Left lung (tissue), 10 donors: Measurements from ENCODE around the gene RPS15. TPM values are rescaled to one million over a fixed set of nuclear protein-coding genes. Genes with fewer than 3 reads are reported as not detected.
A peak's percentile ranks its signal among the peaks of the same experiment; 100 is the strongest.

Experiments
- ATAC-seq: fragments of 200-7000 bp; cut with Tn5 transposase; one replicate; pipeline ENCODE4 v1.9.1; 2020; ENCODE audit warnings: moderate library complexity
- DNase-seq, 4 donors: peaks; one replicate each; pipeline ENCODE4 v3.0.0-alpha.2; 2013 to 2020
- H3K27ac ChIP-seq, 2 donors: fragments of 200-600 bp; sonication (generic) in 1 of 2; one replicate each; pipeline versions ENCODE4 v1.5.0 to v1.8.0; 2020 to 2021
- H3K27me3 ChIP-seq, 2 donors: fragments of 200-600 bp; sonication (generic) in 1 of 2; one replicate each; pipeline versions ENCODE4 v1.5.0 to v1.8.0; 2020 to 2021
- H3K36me3 ChIP-seq, 2 donors: fragments of 200-600 bp; sonication (generic) in 1 of 2; one replicate each; pipeline versions ENCODE4 v1.5.0 to v1.8.0; 2020 to 2021
- H3K4me1 ChIP-seq, 2 donors: fragments of 200-600 bp; one replicate each; pipeline ENCODE4 v1.8.0; 2021
- H3K4me3 ChIP-seq, 2 donors: fragments of 200-600 bp; sonication (generic) in 1 of 2; one replicate each; pipeline versions ENCODE4 v1.5.0 to v1.8.0; 2020 to 2021; ENCODE audit warnings: mild to moderate bottlenecking in 1 of 2
- H3K9me3 ChIP-seq, 2 donors: fragments of 200-600 bp; sonication (generic) in 1 of 2; one replicate each; pipeline versions ENCODE4 v1.5.0 to v1.8.0; 2020 to 2021
- intact Hi-C, 2 donors: fragments of 100-400 bp; cut with DNase I; formaldehyde crosslinking; loops; one replicate each; pipeline versions ENCODE4 v1.11.2 to v1.14.2; 2022
- polyA plus RNA-seq, 6 donors: library from polyadenylated mRNA; unstranded; fragments of 120-200 nt; gene quantifications; one replicate each; pipeline ENCODE4 v1.2.1, GENCODE V29; 2013; ENCODE audit not compliant: insufficient read length in 6 of 6
- total RNA-seq, 2 donors: library from RNA; stranded (reverse); fragmentation: NEBNext Ultra II Directional; extraction: Animal tissue kit (Norgen Biotek cat#: 25700); gene quantifications; one replicate each; pipeline ENCODE4 v1.2.1, GENCODE V29; 2021
- TF ChIP-seq, protein P1 (sequence below), 2 donors: fragments of 200-600 bp; sonication (generic) in 1 of 2; IDR thresholded peaks; one replicate each; pipeline versions ENCODE4 v1.5.0 to v1.8.0; 2021; ENCODE audit warnings: antibody characterized with exemption in 2 of 2
- donor health status: DM: no; HTN: yes; CAD: no.
- donor health status: DM: no; HTN: no; CAD: no.

RPS15 gene
- total and polyA plus RNA-seq, 8 donors = 673 to 987 (median 836) TPM

DNA sequence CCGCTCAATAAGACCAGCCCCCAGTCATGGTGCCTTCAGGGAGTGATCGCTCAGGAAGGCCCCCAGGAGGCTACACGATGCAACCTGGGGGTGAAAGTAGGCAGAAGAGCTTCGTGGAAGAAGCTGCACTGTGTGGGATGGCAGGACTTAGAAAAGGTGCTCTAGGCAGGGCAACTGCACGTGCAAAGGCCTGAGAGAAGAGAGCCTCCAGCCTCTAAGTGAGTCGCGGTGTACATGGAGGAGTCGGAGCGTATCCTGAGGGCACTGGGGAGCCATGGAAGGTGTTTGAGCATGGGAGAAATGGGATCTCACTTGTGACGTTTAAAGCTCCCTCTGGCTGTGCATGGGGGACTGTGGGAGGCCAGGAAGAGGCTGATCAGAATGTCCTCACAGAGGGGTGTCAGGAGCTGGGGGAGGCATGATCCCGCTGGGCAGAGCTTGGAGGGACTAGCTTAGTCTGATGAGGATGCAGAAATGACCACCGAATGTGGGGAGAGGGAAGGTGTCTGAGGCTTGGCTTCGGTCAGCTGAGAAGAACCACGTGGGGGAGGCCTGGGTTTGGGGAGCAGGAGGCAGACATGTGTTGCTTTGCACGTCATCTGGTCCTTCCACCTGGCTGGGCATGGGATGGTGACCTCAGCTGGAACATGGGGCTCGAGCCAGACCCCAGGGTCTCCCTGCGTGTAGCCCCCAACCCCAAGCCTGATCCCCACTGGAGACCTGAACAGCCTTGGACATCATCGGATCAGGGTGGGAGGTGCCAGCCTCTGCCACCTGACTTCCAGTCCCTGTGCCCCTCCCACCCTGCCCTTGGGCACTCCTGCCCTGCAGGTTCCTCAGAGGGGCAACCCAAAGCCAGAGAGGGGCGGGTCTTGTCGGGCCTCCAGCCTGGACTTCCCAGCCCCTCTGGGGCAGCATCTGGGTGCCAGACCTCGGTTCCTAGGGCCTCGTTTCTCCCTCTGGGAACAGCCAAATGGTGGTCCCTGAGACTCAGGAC, 12.8 kb downstream of the RPS15 start:
- intact Hi-C loops = no loop called here
- H3K4me3 ChIP-seq = no peak overlapping the region
- H3K27ac ChIP-seq = no peak overlapping the region
- TF ChIP-seq, protein P1, sequence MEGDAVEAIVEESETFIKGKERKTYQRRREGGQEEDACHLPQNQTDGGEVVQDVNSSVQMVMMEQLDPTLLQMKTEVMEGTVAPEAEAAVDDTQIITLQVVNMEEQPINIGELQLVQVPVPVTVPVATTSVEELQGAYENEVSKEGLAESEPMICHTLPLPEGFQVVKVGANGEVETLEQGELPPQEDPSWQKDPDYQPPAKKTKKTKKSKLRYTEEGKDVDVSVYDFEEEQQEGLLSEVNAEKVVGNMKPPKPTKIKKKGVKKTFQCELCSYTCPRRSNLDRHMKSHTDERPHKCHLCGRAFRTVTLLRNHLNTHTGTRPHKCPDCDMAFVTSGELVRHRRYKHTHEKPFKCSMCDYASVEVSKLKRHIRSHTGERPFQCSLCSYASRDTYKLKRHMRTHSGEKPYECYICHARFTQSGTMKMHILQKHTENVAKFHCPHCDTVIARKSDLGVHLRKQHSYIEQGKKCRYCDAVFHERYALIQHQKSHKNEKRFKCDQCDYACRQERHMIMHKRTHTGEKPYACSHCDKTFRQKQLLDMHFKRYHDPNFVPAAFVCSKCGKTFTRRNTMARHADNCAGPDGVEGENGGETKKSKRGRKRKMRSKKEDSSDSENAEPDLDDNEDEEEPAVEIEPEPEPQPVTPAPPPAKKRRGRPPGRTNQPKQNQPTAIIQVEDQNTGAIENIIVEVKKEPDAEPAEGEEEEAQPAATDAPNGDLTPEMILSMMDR (IDR thresholded peaks at IDR 0.05) = no peak
- DNase-seq (peak in 1 of 4 donors; percentile 44), ATAC-seq (no peak)
- H3K9me3 ChIP-seq = no peaks in the 10 kb centered on the region
- peaks cover 7 to 25% of the 10 kb centered on the region in 2 donors for H3K4me1 ChIP-seq
- peaks cover 86 to 100% of the 10 kb centered on the region in 2 donors for H3K27me3 ChIP-seq
- H3K36me3 ChIP-seq = no peaks in the 10 kb centered on the region

DNA sequence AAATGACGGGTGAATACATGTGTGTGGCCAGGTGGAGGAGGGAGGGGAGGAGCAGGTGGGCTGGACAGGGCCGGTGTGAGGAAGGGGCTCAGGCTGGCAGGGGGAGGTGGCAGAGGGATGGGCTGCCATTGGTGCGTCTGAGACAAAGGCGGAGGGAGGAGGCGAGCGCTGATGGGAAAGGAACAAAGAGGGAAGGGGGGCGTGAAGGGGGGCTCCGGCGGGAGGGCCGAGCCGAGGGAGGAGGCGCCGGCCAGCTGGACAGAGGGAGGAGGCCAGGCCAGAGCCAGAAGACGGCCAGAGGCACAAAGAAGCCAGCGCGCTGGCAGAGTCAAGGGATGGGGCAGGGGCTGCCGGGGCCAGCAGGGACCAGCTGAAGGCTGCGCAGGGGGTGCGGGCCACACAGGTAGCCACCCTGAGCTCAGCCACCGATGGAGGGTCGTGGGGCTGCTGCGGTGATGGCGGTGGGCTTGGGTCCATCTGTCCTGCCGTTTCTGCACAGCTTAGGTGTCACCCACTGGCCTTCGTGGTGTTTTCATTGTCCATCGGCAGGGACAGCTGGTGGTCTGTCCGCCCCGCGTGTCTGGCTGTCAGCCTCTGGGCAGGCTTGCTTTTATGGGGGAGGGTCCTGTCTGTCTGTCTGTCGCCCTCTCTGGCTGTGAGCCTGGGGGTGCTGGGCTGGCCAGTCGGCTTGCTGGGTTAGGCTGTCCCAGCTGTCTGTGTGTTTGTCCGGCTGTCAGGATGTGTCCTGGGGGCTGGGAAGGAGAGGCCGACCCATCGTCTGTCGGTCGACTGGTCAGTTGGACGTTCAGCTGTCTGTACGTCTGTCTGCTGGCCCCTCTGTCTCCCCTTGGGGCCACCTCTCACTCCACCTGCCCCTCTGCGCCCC, 14.0 kb downstream of the RPS15 start:
- Histone ChIP-seq H3K27ac (no peak overlapping the region), H3K9me3 (no peaks in the 10 kb centered on the region), H3K36me3 (no peaks in the 10 kb centered on the region), H3K4me1 (peaks cover 0 to 23% of the 10 kb centered on the region in 2 donors), H3K27me3 (peaks cover 86 to 100% of the 10 kb centered on the region in 2 donors), H3K4me3 (no peak overlapping the region)
- TF ChIP-seq, protein P1 (IDR thresholded peaks at IDR 0.05) = no peak
- no peak for ATAC-seq
- DNase-seq = peak in 1 of 4 donors; percentile 49
- intact Hi-C loops = no loop called here

DNA sequence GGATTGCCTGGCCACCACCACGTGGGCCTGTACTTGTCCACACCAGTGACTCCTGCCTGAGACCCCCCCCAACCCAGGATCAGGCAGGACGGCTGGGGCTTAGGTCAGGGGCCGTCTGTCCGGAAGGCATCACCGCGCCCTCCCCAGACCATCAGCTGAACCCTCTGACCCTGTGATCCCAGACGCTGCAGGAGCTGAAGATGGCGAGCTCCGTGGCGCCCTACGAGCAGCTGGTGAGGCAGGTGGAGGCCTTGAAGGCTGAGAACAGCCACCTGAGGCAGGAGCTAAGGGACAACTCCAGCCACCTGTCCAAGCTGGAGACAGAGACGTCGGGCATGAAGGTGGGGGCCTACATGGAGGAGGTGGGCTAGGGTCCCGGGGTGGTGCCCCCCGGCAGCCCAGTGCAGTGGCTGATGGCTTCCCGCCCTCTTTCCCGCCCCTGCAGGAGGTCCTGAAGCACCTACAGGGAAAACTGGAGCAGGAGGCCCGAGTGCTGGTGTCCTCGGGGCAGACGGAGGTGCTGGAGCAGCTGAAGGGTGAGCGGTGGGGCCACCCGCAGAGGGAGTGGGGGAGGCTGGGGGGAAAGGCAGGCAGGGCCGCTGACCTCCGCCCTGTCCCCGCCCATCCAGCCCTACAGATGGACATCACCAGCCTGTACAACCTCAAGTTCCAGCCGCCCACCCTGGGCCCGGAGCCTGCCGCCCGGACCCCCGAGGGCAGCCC, 14.8 kb downstream of the RPS15 start:
- no peak for ATAC-seq
- intact Hi-C loops = no loop called here
- H3K27me3 ChIP-seq = peaks cover 88 to 100% of the 10 kb centered on the region in 2 donors

DNA sequence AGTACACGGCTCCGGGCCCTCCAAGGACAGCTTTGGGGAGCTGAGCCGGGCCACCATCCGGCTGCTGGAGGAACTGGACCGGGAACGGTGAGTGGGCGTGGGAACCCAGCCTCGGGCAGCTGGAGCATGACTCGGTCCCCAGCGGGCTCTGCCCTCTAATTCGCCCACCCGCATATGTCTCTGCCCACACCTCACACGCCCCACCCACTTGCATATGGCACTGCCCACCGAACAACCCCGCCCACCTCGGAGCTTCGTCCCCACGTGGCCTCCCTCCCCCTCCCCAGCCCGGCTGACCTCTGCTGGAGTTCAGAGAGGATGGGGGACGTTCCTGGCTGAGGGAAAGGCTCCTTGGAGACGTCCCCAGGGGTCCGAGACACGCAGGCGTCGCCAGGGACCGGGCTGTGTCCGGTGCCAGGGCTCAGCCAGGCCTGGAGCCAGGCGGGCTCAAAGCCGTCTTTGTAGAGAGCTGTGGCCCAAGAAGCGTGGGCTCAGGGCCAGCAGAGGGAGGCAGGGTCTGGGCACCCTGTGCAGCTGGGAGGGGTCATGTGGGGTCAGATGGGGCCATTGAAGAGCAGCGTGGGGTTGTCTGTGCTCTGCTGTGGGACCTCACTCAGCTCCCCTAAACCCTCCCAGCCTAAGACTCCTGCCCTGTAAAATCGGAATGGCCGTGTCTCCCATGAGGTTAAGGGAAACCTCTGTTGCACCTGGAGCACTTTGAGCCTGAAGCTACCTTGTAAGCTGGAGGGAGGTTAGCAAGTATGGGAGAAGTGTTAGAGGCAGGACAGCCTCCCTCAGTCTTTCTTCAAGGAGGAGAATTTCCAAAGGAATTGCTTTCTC, 15.5 kb downstream of the RPS15 start:
- H3K9me3 ChIP-seq = no peaks in the 10 kb centered on the region
- H3K27me3 ChIP-seq = peaks cover 84 to 100% of the 10 kb centered on the region in 2 donors
- intact Hi-C loops = no loop called here
- DNase-seq = peak in 1 of 4 donors; percentile 70
- H3K4me3 ChIP-seq = no peak overlapping the region
- H3K4me1 ChIP-seq = peaks cover 0 to 23% of the 10 kb centered on the region in 2 donors
- H3K36me3 ChIP-seq = no peaks in the 10 kb centered on the region
- no peak overlapping the region for H3K27ac ChIP-seq
- TF ChIP-seq, protein P1 (IDR thresholded peaks at IDR 0.05) = no peak
- no peak for ATAC-seq

More for the DNA sequence above, 14.8 kb downstream of the RPS15 start:
- Histone ChIP-seq H3K27ac (no peak overlapping the region), H3K9me3 (no peaks in the 10 kb centered on the region), H3K4me1 (peaks cover 0 to 23% of the 10 kb centered on the region in 2 donors), H3K4me3 (no peak overlapping the region), H3K36me3 (no peaks in the 10 kb centered on the region)
- TF ChIP-seq, protein P1 (IDR thresholded peaks at IDR 0.05) = no peak
- DNase-seq = peak in 1 of 4 donors; percentile 64
